ENCODE results near the gene ARHGEF5. TPM values are rescaled to one million over a fixed set of nuclear protein-coding genes. Genes with fewer than 3 reads are reported as not detected.

Gene ARHGEF5
- total and polyA plus RNA-seq, 9 of the 15 experiments (the other 6 are each of a cell fraction or from before 2014, with no cell fraction given) = 0.03 to 0.49 (median 0.10) TPM; not detected in 1

DNA sequence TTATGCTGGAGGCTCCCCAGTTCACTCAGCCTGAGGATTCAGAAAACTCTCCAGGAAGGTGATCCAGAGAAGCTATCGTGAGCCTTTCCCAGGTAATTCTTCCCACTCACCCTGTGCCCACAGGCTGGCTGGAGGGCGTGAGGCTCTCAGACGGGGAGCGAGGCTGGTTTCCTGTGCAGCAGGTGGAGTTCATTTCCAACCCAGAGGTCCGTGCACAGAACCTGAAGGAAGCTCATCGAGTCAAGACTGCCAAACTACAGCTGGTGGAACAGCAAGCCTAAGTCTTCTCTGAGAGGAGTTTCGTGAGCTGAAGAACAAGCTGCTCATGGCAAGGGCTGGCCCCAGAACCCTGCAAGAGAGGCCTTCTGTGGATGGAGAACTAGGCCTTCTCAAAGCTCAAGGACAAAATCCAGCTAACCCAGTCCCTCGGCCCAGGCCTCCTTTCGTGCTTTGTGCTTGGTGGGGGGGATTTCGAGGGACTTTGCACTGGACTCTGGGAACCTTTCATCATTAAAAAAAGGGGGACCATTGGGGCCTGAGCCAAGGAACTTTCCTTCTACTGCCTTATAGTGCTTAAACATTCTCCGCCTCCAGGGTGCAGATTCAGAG lies 24.7 kb downstream of the ARHGEF5 start:
- no peaks in the 10 kb centered on the region for H4K20me1 ChIP-seq (replicated peaks; ENCODE audit: control insufficient read depth, insufficient read depth, low read length)
- ATAC-seq (no peak), DNase-seq (ENCODE audit: extremely low read depth in 1 of 4, low spot score in 3 of 4) (no peak), FAIRE-seq (no peak)
- in situ Hi-C loops (cut with MboI) = loop anchor here (5.0 kb wide), 1 partner anchor 108 kb away; no protein-coding TSS in a partner anchor
- peak overlapping the region; percentile 30; the same call in 1 of the 2 replicates for H2AFZ ChIP-seq (ENCODE audit: low read depth, low read length)
- CTCF ChIA-PET (ENCODE audit: low intra/inter-chr PET ratio) = no interaction called here
- H3K4me3 ChIP-seq = no peak overlapping the region
- no peaks in the 10 kb centered on the region for H3K27me3 ChIP-seq (ENCODE audit: control insufficient read depth in 2 of 2, insufficient read depth in 2 of 2, low read length in 2 of 2)
- WGBS (ENCODE audit: insufficient coverage, low coverage, missing lambda C conversion rate) = 6% methylated on average over 11 of the region's 11 CpGs
- H3K27ac ChIP-seq (ENCODE audit: extremely low read depth, low read depth, low read length) = no peak overlapping the region
- no TSS peak for BruUV-seq (replicated peaks)
- TF ChIP-seq ZNF24 (IDR thresholded peaks at IDR 0.05) (no peak), LEF1 (IDR thresholded peaks at IDR 0.05) (no peak)
- TF ChIP-seq, protein P1, sequence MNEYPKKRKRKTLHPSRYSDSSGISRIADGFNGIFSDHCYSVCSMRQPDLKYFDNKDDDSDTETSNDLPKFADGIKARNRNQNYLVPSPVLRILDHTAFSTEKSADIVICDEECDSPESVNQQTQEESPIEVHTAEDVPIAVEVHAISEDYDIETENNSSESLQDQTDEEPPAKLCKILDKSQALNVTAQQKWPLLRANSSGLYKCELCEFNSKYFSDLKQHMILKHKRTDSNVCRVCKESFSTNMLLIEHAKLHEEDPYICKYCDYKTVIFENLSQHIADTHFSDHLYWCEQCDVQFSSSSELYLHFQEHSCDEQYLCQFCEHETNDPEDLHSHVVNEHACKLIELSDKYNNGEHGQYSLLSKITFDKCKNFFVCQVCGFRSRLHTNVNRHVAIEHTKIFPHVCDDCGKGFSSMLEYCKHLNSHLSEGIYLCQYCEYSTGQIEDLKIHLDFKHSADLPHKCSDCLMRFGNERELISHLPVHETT (CRISPR knock-in tag; conservative IDR thresholded peaks at IDR 0.05 in 1 of 2, IDR thresholded peaks at IDR 0.05 in 1 of 2) = no peak
- intact Hi-C loops (cut with micrococcal nuclease) = no loop called here
- H3K9ac ChIP-seq (ENCODE audit: insufficient read depth in 1 of 2, low read depth in 2 of 2, low read length in 2 of 2) = no peak overlapping the region
- H3K4me1 ChIP-seq (replicated peaks in 1 of 2; ENCODE audit: control insufficient read depth in 2 of 2, insufficient read depth in 2 of 2, low read length in 2 of 2) = peaks cover 0 to 5% of the 10 kb centered on the region in 2 experiments; a peak in 2 of 5 replicates
- no peaks in the 10 kb centered on the region for H3K36me3 ChIP-seq (ENCODE audit: control insufficient read depth, insufficient read depth, low read length)
- no peaks in the 10 kb centered on the region for H3K9me1 ChIP-seq (ENCODE audit: control insufficient read depth, insufficient read depth, low read length)
- POLR2A ChIA-PET = no interaction called here
- H3K79me2 ChIP-seq (ENCODE audit: control insufficient read depth, insufficient read depth, low read length) = no peaks in the 10 kb centered on the region
- no peak overlapping the region for H3K4me2 ChIP-seq (ENCODE audit: insufficient read depth, low read length)
- H3K9me3 ChIP-seq (replicated peaks; ENCODE audit: control insufficient read depth, insufficient read depth, low read depth, low read length) = no peaks in the 10 kb centered on the region

DNA sequence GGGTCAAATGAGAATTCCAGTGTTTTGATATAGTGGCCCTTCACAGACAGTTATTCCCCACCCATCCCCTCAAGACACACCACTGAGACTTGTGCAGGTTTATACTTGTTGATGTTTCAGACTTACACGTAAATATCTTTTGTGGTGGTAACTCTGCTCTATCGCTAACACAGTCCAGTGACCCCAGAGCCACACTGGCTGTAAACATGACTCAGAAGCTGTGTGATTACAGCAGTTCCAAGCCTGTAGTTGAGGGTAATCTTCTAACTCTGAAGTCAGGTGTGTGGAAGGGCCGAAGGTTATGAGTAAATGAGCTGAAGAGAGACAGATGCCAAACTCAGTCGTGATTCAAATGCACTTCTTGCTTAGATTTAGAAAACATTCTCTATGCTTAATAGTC lies 28.9 kb downstream of the ARHGEF5 start:
- H2AFZ ChIP-seq (ENCODE audit: low read depth, low read length) = no peak overlapping the region
- TF ChIP-seq CAMTA2 (CRISPR knock-in tag; conservative IDR thresholded peaks at IDR 0.05) (no peak), MYBL2 (IDR thresholded peaks at IDR 0.05; ENCODE audit: low read depth) (no peak), MYBL2 (CRISPR knock-in tag; IDR thresholded peaks at IDR 0.05; ENCODE audit: borderline replicate concordance) (no peak), ELF2 (CRISPR knock-in tag; IDR thresholded peaks at IDR 0.05) (no peak)
- TF ChIP-seq, protein P2, sequence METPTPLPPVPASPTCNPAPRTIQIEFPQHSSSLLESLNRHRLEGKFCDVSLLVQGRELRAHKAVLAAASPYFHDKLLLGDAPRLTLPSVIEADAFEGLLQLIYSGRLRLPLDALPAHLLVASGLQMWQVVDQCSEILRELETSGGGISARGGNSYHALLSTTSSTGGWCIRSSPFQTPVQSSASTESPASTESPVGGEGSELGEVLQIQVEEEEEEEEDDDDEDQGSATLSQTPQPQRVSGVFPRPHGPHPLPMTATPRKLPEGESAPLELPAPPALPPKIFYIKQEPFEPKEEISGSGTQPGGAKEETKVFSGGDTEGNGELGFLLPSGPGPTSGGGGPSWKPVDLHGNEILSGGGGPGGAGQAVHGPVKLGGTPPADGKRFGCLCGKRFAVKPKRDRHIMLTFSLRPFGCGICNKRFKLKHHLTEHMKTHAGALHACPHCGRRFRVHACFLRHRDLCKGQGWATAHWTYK (CRISPR knock-in tag; IDR thresholded peaks at IDR 0.05) = no peak
- TF ChIP-seq, protein P3, sequence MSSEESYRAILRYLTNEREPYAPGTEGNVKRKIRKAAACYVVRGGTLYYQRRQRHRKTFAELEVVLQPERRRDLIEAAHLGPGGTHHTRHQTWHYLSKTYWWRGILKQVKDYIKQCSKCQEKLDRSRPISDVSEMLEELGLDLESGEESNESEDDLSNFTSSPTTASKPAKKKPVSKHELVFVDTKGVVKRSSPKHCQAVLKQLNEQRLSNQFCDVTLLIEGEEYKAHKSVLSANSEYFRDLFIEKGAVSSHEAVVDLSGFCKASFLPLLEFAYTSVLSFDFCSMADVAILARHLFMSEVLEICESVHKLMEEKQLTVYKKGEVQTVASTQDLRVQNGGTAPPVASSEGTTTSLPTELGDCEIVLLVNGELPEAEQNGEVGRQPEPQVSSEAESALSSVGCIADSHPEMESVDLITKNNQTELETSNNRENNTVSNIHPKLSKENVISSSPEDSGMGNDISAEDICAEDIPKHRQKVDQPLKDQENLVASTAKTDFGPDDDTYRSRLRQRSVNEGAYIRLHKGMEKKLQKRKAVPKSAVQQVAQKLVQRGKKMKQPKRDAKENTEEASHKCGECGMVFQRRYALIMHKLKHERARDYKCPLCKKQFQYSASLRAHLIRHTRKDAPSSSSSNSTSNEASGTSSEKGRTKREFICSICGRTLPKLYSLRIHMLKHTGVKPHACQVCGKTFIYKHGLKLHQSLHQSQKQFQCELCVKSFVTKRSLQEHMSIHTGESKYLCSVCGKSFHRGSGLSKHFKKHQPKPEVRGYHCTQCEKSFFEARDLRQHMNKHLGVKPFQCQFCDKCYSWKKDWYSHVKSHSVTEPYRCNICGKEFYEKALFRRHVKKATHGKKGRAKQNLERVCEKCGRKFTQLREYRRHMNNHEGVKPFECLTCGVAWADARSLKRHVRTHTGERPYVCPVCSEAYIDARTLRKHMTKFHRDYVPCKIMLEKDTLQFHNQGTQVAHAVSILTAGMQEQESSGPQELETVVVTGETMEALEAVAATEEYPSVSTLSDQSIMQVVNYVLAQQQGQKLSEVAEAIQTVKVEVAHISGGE (CRISPR knock-in tag; IDR thresholded peaks at IDR 0.05) = no peak

More for the DNA sequence above, 28.9 kb downstream of the ARHGEF5 start:
- DNase-seq (ENCODE audit: extremely low read depth in 1 of 4, low spot score in 3 of 4) = no peak
- no peak overlapping the region for H3K9ac ChIP-seq (ENCODE audit: insufficient read depth in 1 of 2, low read depth in 2 of 2, low read length in 2 of 2)
- ChIA-PET POLR2A (no interaction called here), CTCF (ENCODE audit: low intra/inter-chr PET ratio) (no interaction called here)
- BruUV-seq (replicated peaks) = no TSS peak
- 0% methylated on average over 4 of the region's 4 CpGs for WGBS (ENCODE audit: insufficient coverage, low coverage, missing lambda C conversion rate)
- no peaks in the 10 kb centered on the region for H3K4me1 ChIP-seq (replicated peaks in 1 of 2; ENCODE audit: control insufficient read depth in 2 of 2, insufficient read depth in 2 of 2, low read length in 2 of 2)
- intact Hi-C loops (cut with micrococcal nuclease) = no loop called here
- no peak overlapping the region for H3K4me3 ChIP-seq
- ATAC-seq = peak; percentile 38; the same call in 1 of the 3 replicates
- no peak for FAIRE-seq
- no peaks in the 10 kb centered on the region for H3K27me3 ChIP-seq (ENCODE audit: control insufficient read depth in 2 of 2, insufficient read depth in 2 of 2, low read length in 2 of 2)
- no peaks in the 10 kb centered on the region for H3K9me3 ChIP-seq (replicated peaks; ENCODE audit: control insufficient read depth, insufficient read depth, low read depth, low read length)
- H3K27ac ChIP-seq (ENCODE audit: extremely low read depth, low read depth, low read length) = no peak overlapping the region
- no peaks in the 10 kb centered on the region for H4K20me1 ChIP-seq (replicated peaks; ENCODE audit: control insufficient read depth, insufficient read depth, low read length)
- H3K36me3 ChIP-seq (ENCODE audit: control insufficient read depth, insufficient read depth, low read length) = no peaks in the 10 kb centered on the region
- H3K4me2 ChIP-seq (ENCODE audit: insufficient read depth, low read length) = no peak overlapping the region
- no peaks in the 10 kb centered on the region for H3K79me2 ChIP-seq (ENCODE audit: control insufficient read depth, insufficient read depth, low read length)
- in situ Hi-C loops (cut with MboI) = no loop called here
- H3K9me1 ChIP-seq (ENCODE audit: control insufficient read depth, insufficient read depth, low read length) = no peaks in the 10 kb centered on the region
